Hematopoietic multipotent progenitor cell (in vitro differentiated cells): ENCODE data around the gene NFIX. TPM values are rescaled to one million over a fixed set of nuclear protein-coding genes. Genes with fewer than 3 reads are reported as not detected.
"Not testable (repeated sequence)": the region's sequence is repeated elsewhere in the genome, so short reads cannot be mapped to it uniquely, and the experiment has no call there.

Experiments used
- DNase-seq, 3 donors: peaks; one replicate each; pipeline ENCODE4 v3.0.0-alpha.2; 2011 to 2015; ENCODE audit warnings: low read depth in 2 of 3, low spot score in 2 of 3
- total RNA-seq: library from RNA; depleted of rRNA; stranded (reverse); fragments of >200 nt; gene quantifications from one replicate; pipeline ENCODE4 v1.2.3, GENCODE V29; 2012

The NFIX gene
- 23.4 TPM for total RNA-seq

DNA sequence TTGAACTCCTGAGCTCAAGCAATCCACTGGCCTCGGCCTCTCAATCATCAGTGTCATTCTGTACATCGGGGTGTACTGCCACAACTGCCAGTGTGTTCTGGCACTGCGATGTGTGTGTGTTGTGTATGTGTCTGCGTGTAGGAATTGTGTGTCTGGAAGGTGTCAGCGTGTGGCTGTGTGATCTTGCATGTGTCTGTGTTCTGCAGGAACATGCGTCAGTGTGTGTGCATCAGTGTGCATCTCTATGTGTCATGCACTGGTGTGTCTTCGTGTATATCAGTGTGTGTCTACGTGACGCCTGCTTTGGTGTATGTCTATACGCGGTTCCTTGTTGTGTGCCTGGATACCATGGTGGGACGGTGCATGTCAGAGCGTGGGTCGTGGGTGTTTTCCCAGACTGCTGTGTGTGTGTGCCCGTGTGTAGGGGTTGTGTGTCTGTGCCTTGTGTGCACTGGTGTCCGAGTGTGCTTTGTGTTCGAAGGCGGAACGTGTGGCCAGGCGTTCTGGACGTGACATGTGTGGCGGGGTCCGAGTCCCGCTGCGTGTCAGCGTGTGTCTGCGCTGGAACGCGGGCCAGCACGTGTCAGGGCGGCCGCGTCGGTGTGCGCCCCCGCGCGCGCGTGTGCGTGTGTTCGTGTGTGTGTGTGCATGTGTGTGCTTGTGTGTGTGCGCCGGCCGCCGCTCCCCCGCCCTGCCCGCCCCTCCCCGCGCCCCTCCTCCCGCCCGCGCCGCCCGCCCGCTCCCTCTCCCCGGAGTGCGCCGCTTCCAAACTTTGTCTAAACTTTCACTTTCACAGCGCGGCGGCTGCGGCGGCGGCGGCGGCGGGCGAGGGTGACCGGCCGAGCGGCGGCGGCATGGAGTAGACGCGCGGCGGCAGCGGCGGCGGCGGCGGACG is at the start of gene NFIX:
TSS of gene NFIX (plus strand) at position 775 of the 895 bp plus-strand sequence. CDS start 363 bp downstream, outside the sequence.
- peak in 2 of 3 donors; percentile 69 to 81 for DNase-seq

DNA sequence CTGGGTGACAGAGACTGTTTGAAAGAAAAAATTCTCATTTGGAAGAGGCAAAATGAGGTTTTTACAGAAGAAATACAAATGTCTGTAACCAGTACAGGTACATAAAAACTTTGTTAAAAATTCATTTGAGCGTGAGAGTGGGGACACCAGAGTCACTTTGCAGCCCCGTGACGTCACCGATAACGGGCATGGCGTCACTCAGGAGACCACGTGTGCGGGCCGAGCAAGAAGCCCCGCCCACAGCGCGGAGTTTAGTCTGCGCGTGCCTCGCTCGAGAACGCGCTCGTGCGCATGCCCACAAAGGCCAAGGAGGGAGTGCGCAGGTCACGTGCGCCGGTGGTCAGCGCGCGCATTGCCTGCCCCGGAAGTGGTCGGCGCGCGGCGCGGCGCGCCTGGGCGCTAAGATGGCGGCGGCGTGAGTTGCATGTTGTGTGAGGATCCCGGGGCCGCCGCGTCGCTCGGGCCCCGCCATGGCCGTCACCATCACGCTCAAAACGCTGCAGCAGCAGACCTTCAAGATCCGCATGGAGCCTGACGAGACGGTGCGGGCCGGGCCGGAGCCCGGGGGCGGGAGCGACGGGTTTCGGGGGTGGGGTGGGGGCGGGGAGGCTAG is 49.7 kb upstream of the NFIX start, which contains the start of gene RAD23A:
TSS of gene RAD23A (plus strand) at position 384 of the 613 bp plus-strand sequence. CDS start at position 471, 87 bp downstream.
- DNase-seq, result peak; percentile 99 to 100 (median 99)

DNA sequence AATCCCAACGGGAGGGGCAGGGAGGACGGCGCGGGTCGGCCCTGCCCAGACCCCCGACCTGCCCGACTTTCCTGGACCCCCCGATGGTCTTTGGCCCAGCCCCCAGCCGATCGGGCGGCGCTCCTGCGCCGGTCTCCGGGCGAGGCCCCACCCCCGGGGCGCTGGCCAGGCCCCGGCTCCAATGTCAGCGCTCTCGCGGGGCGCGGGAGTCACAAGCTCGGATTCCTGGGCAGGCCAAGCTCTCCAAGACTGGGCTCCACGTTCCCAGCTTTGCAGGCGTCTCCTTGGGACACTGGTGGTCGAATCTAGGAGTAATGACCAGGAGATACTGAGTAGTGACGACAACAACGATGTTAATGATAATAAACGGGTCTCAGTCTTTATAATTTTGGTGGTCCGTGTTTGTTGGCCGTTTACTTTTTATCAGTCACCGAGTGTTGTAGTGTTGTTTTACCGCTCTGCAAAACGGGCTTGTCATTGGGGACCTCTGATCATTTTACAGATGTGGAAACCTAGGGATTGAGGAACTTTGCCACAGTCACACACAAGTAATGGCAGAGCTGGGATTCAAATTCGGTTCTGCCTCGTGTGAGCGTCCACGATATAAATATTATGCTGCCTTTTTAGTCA is 49.1 kb upstream of the NFIX start:
- DNase-seq, result peak in 2 of 3 donors; percentile 63 to 65

DNA sequence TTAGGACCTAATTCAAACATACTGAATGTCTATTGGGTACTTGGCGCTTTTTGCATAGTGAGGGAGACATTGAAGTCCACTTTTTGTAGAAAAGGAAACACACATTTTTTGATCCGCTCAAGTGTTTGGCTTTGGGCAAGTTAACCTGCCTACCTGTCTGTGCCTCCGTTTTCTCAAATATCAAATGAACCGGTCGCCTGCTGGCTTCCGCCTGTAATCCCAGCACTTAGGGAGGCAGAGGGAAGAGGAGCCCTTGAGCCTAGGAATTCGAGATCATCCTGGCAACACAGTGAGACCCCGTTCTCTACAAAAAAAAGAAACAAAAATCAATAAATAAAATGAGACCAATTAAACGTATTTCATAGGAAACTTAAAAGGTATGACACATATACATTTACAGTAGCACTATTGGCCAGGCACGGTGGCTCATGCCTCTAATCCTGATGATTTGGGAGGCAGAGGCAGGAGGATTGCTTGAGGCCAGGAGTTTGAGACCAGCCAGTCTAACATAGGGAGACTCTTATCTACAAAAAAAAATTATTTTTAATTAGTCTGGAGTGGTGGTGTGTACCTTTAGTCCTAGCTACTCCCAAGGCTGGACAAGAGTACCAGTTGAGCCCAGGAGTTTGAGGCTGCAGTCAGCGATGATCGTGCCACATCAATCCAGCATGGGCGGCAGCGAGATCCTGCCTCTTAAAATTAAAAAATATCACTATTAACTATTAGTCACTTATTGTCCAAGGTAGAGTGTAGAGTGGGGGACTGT is 48.4 kb upstream of the NFIX start:
- no peak for DNase-seq

DNA sequence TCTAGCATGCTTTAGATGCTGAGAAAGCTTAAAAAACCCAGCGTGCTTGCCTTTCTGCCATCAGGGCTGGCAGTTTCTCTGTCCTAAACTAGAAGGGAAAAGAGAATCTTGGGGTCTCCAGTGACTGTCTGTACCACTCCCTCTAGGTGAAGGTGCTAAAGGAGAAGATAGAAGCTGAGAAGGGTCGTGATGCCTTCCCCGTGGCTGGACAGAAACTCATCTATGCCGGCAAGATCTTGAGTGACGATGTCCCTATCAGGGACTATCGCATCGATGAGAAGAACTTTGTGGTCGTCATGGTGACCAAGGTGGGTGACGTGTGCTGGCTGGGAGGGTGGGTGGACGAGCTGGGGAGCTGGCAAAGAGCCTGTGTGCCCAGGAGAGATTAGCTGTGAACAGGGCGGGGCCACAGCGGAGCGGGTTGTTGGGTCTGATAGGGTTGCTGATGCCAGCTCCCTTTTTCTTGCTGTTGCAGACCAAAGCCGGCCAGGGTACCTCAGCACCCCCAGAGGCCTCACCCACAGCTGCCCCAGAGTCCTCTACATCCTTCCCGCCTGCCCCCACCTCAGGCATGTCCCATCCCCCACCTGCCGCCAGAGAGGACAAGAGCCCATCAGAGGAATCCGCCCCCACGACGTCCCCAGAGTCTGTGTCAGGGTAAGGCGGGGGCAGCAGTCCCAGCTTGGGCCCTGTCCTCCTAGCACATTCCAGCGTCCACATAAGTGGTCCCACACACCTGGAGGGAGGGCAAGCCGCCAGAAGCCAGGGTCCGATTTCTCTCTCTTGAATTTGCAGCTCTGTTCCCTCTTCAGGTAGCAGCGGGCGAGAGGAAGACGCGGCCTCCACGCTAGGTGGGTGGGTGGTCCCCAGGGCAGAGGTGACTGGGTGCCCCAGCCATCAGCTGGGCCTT is 47.3 kb upstream of the NFIX start:
- DNase-seq, result peak in 1 of 3 donors; percentile 50

DNA sequence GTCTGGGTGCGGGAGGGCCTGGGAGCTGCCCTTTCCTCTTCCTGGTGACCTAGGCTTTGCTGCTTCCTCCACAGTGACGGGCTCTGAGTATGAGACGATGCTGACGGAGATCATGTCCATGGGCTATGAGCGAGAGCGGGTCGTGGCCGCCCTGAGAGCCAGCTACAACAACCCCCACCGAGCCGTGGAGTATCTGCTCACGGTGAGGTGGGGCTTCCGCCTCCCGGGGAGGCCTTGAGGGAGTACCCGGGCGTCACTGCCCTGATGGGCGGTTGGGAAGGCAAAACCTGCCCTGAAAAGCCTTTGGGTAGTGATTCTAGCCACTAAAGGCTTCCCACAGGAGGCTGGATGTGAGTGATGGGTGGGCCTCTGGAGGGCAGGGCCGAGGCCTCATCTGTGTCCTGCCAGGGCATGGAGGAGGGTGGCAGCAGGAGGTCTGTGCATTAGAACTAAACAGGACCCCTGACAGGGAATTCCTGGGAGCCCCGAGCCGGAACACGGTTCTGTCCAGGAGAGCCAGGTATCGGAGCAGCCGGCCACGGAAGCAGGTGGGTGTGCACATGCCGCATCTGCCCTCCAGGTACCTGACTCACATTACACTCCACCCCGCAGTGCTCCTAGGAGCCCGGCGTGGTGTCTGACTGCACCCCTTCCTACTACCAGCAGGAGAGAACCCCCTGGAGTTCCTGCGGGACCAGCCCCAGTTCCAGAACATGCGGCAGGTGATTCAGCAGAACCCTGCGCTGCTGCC is 46.5 kb upstream of the NFIX start:
- DNase-seq, result no peak

DNA sequence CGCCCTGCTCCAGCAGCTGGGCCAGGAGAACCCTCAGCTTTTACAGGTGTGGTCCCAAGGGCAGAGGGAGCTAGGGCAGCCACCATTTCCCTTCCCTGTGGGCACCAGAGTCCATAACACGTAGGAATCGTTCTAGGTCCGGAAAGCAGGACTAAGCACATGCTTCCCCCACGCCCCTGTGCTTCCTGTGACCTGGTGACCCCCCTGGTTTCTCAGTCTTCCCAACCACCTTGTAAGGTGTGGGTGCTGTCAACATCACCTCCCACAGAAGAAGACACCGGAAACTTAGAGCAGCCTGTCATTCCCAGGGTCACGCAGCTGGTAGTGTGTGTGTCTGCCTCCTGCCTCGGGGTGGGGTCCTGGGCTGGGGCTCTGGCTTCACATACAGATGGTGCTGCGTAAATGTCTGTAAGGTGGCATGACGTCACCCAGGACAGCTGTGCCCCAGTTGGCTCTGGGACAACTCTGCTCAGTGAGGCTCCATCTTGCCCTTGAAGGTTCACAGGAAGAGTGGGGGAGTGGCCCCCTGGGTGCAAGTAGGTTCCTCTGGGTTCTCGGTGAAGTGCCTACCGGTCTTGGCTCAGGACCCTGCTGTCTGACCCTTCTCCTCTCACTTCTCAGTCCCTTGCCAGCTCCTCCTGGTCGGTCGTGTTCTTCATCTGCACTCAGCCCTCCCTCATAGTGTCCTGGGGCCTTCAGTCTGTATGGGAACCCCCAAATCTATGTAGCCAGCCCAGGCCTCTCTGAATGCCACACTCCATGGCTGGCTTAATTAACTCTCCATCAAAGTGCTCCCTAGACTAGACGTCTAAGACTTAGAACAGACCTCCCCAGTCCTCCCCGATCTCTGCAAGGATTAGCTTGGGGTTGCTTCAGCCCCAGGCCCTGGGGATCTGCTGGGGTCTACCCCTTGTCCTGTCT is 45.7 kb upstream of the NFIX start:
- no peak for DNase-seq

DNA sequence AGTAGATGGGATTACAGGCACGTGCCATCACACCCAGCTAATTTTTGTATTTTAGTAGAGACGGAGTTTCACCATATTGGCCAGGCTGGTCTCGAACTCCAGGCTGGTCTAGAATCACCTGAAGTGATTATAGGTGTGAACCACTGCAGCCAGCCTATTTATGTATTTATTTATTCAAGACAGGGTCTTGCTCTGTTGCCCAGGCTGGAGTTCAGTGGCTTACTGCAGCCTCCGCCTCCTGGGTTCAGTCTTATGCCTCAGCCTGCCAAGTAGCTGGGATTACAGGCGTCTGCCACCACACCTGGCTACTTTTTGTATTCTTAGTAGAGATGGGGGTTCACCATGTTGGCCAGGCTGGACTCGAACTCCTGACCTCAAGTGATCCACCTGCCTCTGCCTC is 43.2 kb upstream of the NFIX start:
- not testable (repeated sequence) for DNase-seq

DNA sequence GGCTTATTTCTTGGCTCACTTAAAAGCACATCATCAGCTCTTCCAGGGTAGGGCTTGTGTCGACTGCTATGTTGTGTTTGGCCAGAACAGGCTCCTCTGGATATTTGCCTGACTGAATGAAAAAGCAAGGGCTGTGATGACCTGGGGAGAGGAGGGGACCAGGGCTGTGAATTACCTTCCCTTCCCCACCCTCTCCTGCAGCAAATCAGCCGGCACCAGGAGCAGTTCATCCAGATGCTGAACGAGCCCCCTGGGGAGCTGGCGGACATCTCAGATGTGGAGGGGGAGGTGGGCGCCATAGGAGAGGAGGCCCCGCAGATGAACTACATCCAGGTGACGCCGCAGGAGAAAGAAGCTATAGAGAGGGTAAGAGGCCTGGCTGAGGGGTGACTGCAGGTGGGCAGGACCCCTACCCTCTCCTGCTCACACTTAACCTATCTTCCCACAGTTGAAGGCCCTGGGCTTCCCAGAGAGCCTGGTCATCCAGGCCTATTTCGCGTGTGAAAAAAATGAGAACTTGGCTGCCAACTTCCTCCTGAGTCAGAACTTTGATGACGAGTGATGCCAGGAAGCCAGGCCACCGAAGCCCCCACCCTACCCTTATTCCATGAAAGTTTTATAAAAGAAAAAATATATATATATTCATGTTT is 42.7 kb upstream of the NFIX start:
- DNase-seq, result peak in 1 of 3 donors; percentile 64

DNA sequence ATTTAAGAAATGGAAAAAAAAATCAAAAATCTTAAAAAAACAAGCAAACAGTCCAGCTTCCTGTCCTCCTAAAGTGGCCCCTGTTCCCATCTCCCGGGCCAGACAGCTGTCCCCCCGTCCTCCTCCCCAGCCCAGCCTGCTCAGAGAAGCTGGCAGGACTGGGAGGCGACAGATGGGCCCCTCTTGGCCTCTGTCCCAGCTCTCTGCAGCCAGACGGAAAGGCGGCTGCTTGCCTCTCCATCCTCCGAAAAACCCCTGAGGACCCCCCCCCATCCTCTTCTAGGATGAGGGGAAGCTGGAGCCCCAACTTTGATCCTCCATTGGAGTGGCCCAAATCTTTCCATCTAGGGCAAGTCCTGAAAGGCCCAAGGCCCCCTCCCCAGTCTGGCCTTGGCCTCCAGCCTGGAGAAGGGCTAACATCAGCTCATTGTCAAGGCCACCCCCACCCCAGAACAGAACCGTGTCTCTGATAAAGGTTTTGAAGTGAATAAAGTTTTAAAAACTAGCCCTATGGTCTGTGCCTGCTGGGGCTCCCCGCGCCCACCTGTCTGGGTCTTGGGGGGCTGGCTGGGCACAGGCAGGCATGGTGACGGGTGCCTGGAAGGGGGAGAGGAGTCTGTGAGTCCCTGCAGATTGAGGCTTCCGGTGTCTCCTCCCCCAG is 42.0 kb upstream of the NFIX start:
- DNase-seq, result no peak

DNA sequence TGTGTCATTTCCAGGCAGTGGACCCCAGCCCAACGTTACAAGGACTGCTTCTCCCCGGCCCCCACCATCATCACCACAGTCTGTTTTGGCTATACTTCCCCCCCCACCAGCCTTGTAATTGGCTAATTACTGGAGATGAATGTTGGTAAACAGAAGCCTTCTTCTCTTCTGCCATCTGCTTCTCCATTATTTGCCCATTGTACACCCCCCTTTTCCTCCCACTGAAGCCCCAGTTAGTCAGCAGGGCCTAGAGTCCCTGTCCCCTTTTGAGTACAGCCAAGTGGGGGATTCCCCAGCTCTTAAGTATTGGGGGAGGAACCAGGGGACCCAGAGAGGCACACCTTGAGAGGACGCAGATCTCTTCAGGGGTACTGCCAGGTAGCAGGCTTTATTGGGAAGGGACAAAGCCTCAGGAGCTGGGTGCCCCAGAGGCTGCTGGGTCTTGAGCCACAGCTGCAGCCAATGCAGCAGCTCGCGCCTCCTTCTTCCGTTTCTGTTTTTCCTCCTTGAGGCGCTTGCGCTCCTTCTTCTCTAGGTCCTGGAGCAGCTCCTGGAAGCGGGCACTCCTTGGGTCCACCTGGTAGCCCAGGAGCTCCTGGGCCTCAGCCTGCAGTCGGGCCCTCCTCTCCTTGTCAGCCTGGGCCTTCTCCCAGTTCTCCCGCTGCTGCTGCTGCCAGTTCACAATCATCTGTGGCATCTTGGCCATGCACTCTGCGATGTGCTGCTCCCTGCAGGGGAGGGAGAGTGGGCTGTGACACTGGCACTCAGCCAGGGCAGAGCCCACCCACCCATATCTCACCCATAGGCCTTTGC is 41.3 kb upstream of the NFIX start:
- no peak for DNase-seq

DNA sequence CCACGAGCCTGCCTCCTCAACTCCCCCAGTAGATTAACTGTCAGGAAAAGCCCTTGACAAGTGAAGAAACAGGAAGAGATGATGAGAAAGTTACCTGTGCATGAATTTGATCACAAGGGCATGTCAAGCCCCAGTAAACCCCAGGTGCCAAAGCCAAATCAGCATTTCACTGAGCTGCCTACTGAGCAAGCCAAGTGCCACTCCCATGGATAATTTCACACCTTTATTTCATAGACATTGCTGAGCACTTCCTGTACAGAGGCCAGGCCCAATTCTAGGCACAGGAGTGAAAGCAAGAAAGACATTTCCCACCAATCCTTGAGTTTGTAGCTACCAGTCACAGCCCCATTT is 40.7 kb upstream of the NFIX start:
- DNase-seq, result no peak

DNA sequence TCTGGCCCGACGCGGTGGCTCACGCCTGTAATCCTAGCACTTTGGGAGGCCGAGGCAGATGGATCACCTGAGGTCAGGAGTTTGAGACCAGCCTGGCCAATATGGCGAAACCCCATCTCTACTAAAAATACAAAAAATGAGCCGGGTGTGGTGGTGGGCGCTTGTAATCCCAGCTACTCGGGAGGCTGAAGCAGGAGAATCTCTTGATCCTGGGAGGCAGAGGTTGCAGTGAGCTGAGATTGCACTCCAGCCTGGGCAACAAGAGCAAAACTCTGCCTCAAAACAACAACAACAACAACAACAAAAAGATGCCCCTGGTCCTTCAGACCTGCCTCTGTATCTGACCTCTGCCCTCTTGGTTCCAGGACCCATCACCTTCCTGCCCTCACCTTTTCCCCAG is 39.7 kb upstream of the NFIX start:
- not testable (repeated sequence) for DNase-seq

DNA sequence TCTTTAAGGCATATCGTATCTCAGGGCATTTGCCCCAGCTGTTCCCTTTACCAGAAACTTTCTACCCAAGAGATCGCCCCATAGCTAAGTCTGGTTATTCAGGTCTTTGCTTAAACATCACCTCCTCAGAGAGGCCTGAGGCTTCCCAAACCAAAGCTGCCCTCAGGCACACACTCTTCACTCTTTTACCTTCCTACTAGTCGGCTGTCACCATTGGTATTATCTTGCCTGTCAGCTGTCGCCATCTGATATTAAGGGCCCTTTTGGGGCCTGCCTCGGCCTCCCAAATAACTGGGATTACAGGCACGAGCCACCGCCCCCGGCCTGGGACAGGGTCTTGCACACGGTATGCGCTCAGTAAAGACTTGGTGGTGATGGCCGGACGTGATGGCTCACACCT is 39.3 kb upstream of the NFIX start:
- DNase-seq, result no peak

DNA sequence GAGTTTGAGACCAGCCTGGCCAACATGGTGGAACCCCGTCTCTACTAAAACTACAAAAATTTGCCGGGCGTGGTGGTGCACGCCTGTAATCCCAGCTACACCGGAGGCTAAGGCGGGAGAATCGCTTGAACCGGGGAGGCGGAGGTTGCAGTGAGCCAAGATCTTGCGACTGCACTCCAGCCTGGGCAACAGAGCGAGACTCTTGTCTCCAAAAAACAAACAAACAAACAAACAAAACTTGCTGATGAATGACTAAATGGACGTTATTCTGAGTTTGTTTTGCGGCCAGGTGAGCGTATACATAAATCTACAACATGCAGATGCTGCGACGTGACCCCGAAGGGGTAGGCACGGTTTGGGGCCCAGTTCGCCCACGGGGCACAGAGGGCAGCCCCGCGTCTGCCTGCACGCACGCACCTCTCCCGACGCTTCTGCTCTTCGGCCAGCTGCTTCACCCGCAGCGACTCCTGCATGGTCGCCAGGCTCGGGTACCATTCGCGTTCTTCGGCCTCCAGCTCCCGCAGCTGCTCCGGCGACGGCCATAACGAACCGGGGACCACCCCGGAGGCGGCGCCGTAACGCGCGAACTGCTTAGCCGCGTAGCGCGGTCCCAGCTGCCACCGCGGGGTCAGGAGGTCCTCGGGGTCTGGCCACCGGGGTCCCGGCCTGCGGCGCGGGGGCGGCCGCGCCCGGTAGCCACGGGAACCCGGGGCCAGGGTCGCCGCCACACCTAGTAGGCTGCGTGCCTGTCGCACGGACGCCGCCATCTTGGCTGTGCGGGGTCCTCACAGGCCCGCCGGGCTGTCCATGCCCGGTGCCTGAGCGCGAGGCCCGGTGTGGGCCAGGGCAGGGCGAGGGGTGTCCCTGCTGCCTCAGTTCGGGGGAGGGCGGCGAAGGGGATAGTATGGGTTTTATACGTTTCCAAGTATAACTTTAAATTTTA is 38.6 kb upstream of the NFIX start, which contains the start of gene GADD45GIP1:
TSS of gene GADD45GIP1 (minus strand) at position 778 of the 943 bp plus-strand sequence. CDS start at position 767, 11 bp downstream.
- DNase-seq, result peak in 2 of 3 donors; percentile 80 to 84
